ENCODE measurements around the gene INO80B. TPM values are rescaled to one million over a fixed set of nuclear protein-coding genes. Genes with fewer than 3 reads are reported as not detected.

Gene INO80B
- polyA plus RNA-seq, 1 donor from 2014 or later: 35.2 TPM

DNA sequence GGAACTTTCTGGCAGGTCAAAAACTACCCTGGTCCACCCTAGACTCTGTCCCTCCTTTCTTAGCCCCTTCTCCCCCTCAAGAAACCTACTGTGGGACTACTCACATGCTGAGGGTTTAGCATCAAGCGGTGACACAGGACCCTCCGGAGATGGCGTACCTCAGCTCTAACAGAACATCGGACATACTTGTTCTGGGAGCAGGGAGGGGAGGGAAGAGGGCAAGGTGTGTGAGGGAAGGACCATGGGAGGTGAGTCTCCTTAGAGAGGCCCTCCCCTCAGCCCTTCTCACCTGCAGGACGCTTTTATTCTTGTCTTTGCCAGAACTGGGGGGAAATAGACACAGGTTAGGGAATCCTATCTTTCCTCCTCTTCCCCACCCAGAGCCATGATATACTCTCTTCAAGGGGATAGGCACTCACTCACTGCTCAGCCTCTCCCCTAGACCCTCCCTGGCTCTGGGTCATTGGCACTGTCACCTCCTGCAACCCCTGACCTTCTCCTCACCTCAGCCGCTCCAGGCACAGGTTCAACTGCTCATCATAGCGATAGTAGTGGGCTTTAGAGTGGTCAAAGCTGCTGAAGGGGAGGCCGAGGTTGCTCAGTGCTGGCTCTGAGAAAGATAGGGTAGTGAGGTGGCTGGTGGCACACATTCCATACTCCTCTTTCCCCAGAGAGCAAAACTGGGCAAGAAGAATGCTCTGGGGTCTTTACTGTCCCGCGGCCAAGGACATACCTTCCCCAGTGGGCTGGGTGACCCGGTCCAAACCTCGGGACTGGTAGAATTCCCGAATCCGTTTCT is 50.8 kb downstream of the INO80B start:
- TF ChIP-seq POLR2AphosphoS5 (IDR thresholded peaks at IDR 0.05) (no peak), EP300 (conservative IDR thresholded peaks at IDR 0.05; ENCODE audit: poor library complexity, severe bottlenecking) (no peak), TAF1 (IDR thresholded peaks at IDR 0.05; ENCODE audit: low read depth) (no peak), RAD21 (conservative IDR thresholded peaks at IDR 0.05) (no peak), MXI1 (conservative IDR thresholded peaks at IDR 0.05; ENCODE audit: poor library complexity, severe bottlenecking) (no peak)
- TF ChIP-seq, protein P1, sequence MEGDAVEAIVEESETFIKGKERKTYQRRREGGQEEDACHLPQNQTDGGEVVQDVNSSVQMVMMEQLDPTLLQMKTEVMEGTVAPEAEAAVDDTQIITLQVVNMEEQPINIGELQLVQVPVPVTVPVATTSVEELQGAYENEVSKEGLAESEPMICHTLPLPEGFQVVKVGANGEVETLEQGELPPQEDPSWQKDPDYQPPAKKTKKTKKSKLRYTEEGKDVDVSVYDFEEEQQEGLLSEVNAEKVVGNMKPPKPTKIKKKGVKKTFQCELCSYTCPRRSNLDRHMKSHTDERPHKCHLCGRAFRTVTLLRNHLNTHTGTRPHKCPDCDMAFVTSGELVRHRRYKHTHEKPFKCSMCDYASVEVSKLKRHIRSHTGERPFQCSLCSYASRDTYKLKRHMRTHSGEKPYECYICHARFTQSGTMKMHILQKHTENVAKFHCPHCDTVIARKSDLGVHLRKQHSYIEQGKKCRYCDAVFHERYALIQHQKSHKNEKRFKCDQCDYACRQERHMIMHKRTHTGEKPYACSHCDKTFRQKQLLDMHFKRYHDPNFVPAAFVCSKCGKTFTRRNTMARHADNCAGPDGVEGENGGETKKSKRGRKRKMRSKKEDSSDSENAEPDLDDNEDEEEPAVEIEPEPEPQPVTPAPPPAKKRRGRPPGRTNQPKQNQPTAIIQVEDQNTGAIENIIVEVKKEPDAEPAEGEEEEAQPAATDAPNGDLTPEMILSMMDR (IDR thresholded peaks at IDR 0.05; ENCODE audit: poor library complexity, severe bottlenecking): no peak
- no peaks in the 10 kb centered on the region for H3K9me3 ChIP-seq (ENCODE audit: low read length)
- no peak overlapping the region for H3K9ac ChIP-seq (ENCODE audit: low read length)
- H2AFZ ChIP-seq (ENCODE audit: low read depth, low read length): no peak overlapping the region
- no peak overlapping the region for H3K4me2 ChIP-seq (ENCODE audit: low read length)
- H3K4me3 ChIP-seq (ENCODE audit: low read length): peak overlapping the region; percentile 70
- H3K27ac ChIP-seq (ENCODE audit: low read length): no peak overlapping the region
- no peaks in the 10 kb centered on the region for H4K20me1 ChIP-seq (ENCODE audit: insufficient read depth)
- peaks cover 7% of the 10 kb centered on the region for H3K36me3 ChIP-seq (ENCODE audit: insufficient read depth, low read length)
- H3K27me3 ChIP-seq (ENCODE audit: insufficient read depth, low read depth, low read length): peaks cover 76% of the 10 kb centered on the region
- H3F3A ChIP-seq (ENCODE audit: insufficient read depth, low read length, poor library complexity, severe bottlenecking): peaks cover 3% of the 10 kb centered on the region
- no peaks in the 10 kb centered on the region for H3K9me2 ChIP-seq (ENCODE audit: insufficient read depth, low read length)
- peaks cover 6% of the 10 kb centered on the region for H3K79me2 ChIP-seq (replicated peaks; ENCODE audit: insufficient read depth, low read length)

DNA sequence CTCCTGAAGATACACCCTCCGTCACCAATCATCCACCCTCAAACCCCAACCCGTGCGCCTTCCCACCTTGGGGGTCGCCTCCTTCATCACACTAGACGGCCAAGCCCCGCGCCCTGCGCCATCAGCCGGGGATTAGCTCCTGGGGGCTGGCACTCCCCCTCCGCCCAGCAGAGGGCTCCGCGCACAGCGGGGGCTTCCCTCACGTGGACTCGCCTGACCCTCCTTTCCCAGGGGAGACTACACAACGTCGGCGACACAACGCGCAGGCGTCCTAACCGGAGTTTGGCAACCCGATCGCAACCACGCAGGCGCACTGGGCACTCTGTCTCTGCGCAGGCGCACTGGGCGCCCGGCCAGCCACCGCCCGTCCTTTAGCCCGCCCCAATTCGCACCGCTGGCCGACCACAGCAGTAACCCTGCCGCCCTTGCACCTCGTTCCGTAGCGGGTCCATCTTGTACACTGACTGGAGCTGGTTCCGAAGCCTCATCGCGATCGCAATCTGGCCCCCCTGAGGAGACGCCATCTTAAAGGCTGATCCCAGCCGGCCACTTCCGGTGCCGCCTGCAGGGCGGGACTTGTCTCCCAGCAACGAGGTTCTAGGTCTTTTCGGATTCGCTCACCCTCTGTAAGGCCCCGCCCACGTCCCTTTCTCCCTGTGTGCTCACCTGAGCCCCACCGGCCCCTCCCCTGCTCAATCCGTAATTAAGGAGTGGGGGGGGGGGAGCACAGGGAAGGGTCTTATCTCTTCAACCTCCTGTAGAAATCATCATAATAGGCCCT is 52.4 kb downstream of the INO80B start, which contains the start of gene PCGF1:
PCGF1 (minus strand) TSS at position 551 of the 781 bp plus-strand sequence; CDS start at position 524, 27 bp downstream.
- TF ChIP-seq RAD21 (conservative IDR thresholded peaks at IDR 0.05) (peak; percentile 59), POLR2AphosphoS5 (IDR thresholded peaks at IDR 0.05) (peak; percentile 92), EP300 (conservative IDR thresholded peaks at IDR 0.05; ENCODE audit: poor library complexity, severe bottlenecking) (peak; percentile 72), SMC3 (conservative IDR thresholded peaks at IDR 0.05; ENCODE audit: poor library complexity) (peak; percentile 72), MXI1 (conservative IDR thresholded peaks at IDR 0.05; ENCODE audit: poor library complexity, severe bottlenecking) (peak; percentile 75), EZH2 (IDR thresholded peaks at IDR 0.05; ENCODE audit: borderline replicate concordance, insufficient read depth, low read length, poor library complexity, severe bottlenecking) (no peak), TAF1 (IDR thresholded peaks at IDR 0.05; ENCODE audit: low read depth) (peak; percentile 91)
- TF ChIP-seq, protein P1 (IDR thresholded peaks at IDR 0.05; ENCODE audit: poor library complexity, severe bottlenecking): peak; percentile 75
- TF ChIP-seq, protein P2, sequence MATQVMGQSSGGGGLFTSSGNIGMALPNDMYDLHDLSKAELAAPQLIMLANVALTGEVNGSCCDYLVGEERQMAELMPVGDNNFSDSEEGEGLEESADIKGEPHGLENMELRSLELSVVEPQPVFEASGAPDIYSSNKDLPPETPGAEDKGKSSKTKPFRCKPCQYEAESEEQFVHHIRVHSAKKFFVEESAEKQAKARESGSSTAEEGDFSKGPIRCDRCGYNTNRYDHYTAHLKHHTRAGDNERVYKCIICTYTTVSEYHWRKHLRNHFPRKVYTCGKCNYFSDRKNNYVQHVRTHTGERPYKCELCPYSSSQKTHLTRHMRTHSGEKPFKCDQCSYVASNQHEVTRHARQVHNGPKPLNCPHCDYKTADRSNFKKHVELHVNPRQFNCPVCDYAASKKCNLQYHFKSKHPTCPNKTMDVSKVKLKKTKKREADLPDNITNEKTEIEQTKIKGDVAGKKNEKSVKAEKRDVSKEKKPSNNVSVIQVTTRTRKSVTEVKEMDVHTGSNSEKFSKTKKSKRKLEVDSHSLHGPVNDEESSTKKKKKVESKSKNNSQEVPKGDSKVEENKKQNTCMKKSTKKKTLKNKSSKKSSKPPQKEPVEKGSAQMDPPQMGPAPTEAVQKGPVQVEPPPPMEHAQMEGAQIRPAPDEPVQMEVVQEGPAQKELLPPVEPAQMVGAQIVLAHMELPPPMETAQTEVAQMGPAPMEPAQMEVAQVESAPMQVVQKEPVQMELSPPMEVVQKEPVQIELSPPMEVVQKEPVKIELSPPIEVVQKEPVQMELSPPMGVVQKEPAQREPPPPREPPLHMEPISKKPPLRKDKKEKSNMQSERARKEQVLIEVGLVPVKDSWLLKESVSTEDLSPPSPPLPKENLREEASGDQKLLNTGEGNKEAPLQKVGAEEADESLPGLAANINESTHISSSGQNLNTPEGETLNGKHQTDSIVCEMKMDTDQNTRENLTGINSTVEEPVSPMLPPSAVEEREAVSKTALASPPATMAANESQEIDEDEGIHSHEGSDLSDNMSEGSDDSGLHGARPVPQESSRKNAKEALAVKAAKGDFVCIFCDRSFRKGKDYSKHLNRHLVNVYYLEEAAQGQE (IDR thresholded peaks at IDR 0.05; ENCODE audit: borderline replicate concordance): peak; percentile 16
- H3F3A ChIP-seq (ENCODE audit: insufficient read depth, low read length, poor library complexity, severe bottlenecking): peaks cover 3% of the 10 kb centered on the region
- H3K4me3 ChIP-seq (ENCODE audit: low read length): peak within 1 kb of the TSS; percentile 70
- peaks cover 6% of the 10 kb centered on the region for H3K79me2 ChIP-seq (replicated peaks; ENCODE audit: insufficient read depth, low read length)
- no peaks in the 10 kb centered on the region for H4K20me1 ChIP-seq (ENCODE audit: insufficient read depth)
- H2AFZ ChIP-seq (ENCODE audit: low read depth, low read length): peak within 1 kb of the TSS; percentile 88
- H3K27me3 ChIP-seq (ENCODE audit: insufficient read depth, low read depth, low read length): peaks cover 76% of the 10 kb centered on the region
- H3K9ac ChIP-seq (ENCODE audit: low read length): peak within 1 kb of the TSS; percentile 92
- no peaks in the 10 kb centered on the region for H3K9me3 ChIP-seq (ENCODE audit: low read length)
- H3K4me2 ChIP-seq (ENCODE audit: low read length): peak within 1 kb of the TSS; percentile 91
- H3K9me2 ChIP-seq (ENCODE audit: insufficient read depth, low read length): no peaks in the 10 kb centered on the region
- H3K36me3 ChIP-seq (ENCODE audit: insufficient read depth, low read length): peaks cover 7% of the 10 kb centered on the region
- H3K27ac ChIP-seq (ENCODE audit: low read length): peak within 1 kb of the TSS; percentile 98

All from neural cell (in vitro differentiated cells).